ENCODE measurements around the gene HOXA7. TPM values are rescaled to one million over a fixed set of nuclear protein-coding genes. Genes with fewer than 3 reads are reported as not detected.

HOXA7 gene
- total RNA-seq, 6 experiments from 2014 or later = 6.2 to 8.2 (median 6.8) TPM

- Mint-ChIP-seq H3K4me3 (peak within 1 kb of the TSS; percentile 86), H3K36me3 (ENCODE audit: low read depth) (peaks cover 18% of the 10 kb centered on the region), H3K4me1 (ENCODE audit: low read depth) (peaks cover 11% of the 10 kb centered on the region), H3K27me3 (ENCODE audit: insufficient read depth) (peaks cover 3% of the 10 kb centered on the region; the same call in 1 of the 2 replicates), H3K9me3 (no peaks in the 10 kb centered on the region), H3K27ac (peak within 1 kb of the TSS; percentile 62; the same call in 1 of the 2 replicates)
- peak; percentile 88 for DNase-seq
- peak; percentile 91 for TF ChIP-seq CTCF (IDR thresholded peaks at IDR 0.05)
These were observed 13.2 kb downstream of the HOXA7 start, which contains the start of gene HOXA5 for GRCh38 chr7:27143023-27143949. Gene HOXA5, minus strand, starts transcription at chr7:27143681. Its CDS starts 74 bp downstream, at chr7:27143607.

GRCh38 chr7:27142580-27143022, 13.9 kb downstream of the HOXA7 start:
- no peaks in the 10 kb centered on the region for H3K9me3 Mint-ChIP-seq
- peaks cover 18% of the 10 kb centered on the region for H3K36me3 Mint-ChIP-seq (ENCODE audit: low read depth)
- H3K4me1 Mint-ChIP-seq (ENCODE audit: low read depth) = peaks cover 6% of the 10 kb centered on the region; the same call in 1 of the 2 replicates
- no peak overlapping the region for H3K27ac Mint-ChIP-seq
- H3K4me3 Mint-ChIP-seq = peak overlapping the region; percentile 86
- H3K27me3 Mint-ChIP-seq (ENCODE audit: insufficient read depth) = peaks cover 3% of the 10 kb centered on the region; the same call in 1 of the 2 replicates
- TF ChIP-seq CTCF (IDR thresholded peaks at IDR 0.05) = no peak
- DNase-seq = no peak

- DNase-seq = no peak
These were observed 14.4 kb downstream of the HOXA7 start for GRCh38 chr7:27141923-27142579.

GRCh38 chr7:27141137-27141922, 15.1 kb downstream of the HOXA7 start:
- H3K27me3 Mint-ChIP-seq (ENCODE audit: insufficient read depth) = peaks cover 3% of the 10 kb centered on the region; the same call in 1 of the 2 replicates
- H3K27ac Mint-ChIP-seq = no peak overlapping the region
- peaks cover 8% of the 10 kb centered on the region for H3K4me1 Mint-ChIP-seq (ENCODE audit: low read depth)
- H3K36me3 Mint-ChIP-seq (ENCODE audit: low read depth) = peaks cover 18% of the 10 kb centered on the region
- DNase-seq = no peak
- TF ChIP-seq CTCF (IDR thresholded peaks at IDR 0.05) = no peak
- no peaks in the 10 kb centered on the region for H3K9me3 Mint-ChIP-seq
- no peak overlapping the region for H3K4me3 Mint-ChIP-seq

More at GRCh38 chr7:27141923-27142579, 14.4 kb downstream of the HOXA7 start:
- Mint-ChIP-seq H3K4me1 (ENCODE audit: low read depth) (peaks cover 6% of the 10 kb centered on the region; the same call in 1 of the 2 replicates), H3K36me3 (ENCODE audit: low read depth) (peaks cover 18% of the 10 kb centered on the region), H3K27me3 (ENCODE audit: insufficient read depth) (peaks cover 3% of the 10 kb centered on the region; the same call in 1 of the 2 replicates), H3K9me3 (no peaks in the 10 kb centered on the region), H3K27ac (no peak overlapping the region), H3K4me3 (no peak overlapping the region)
- no peak for TF ChIP-seq CTCF (IDR thresholded peaks at IDR 0.05)

All from HFFc6 (cell line).